NOMO-1 (cell line): ENCODE measurements around the gene LPAR2.
"Not testable (repeated sequence)": the region's sequence is repeated elsewhere in the genome, so short reads cannot be mapped to it uniquely, and the experiment has no call there.

Source experiments
- DNase-seq, 2 experiments: peaks; one replicate each; lab custom pipeline; 2025; ENCODE audit not compliant: unreplicated experiment in 2 of 2; lab: John Stamatoyannopoulos, UW

LPAR2 gene

DNA sequence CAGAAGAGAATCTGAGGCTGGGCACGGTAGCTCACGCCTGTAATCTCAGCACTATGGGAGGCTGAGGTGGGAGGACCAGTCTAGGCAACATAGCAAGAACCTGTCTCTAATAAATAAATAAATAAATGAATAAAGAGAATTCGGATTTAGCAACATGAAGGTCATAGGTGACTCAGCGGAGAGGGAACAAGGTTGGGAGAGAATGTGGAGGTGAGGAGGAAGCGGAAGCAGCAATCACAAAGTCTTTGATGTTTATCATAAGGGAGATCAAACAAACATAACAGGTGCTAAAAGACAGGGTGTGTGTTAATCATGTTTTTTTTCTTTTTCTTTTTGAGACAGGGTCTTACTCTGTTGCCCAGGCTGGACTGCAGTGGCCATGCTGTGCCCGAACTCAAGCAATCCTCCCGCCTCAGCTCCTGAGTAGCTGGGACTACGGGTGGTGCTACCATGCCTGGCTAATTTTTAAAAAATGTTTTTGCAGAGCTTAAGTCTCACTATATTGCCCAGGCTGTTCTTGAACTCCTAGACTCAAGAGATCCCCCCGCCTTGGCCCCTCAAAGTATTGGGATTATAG is 25.8 kb downstream of the LPAR2 start:
- DNase-seq = no peak

DNA sequence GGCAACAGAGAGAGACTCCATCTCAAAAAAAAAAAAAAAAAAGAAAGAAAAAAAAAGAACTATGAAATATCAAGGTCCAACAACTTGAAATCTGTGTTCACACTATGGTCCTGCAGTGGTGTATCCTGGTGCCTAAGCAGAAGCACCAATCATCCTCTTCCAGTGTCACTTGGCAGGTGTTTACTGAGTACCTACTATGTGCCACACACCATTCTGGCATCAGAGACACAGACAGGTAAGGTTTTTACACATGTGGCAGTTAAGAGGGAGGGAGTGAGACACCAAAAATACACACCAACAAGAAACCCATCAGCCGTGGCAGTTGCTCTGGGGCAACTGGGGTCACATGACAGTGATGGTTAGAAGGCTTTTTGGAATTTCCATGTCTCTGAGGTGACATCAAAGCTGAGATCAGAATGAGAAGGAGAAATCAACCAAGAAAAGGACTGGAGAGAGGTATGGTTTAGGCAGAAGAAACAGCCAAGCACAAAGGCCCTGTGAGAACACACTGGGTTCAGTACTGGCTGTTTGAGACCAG is 27.2 kb downstream of the LPAR2 start:
- DNase-seq = no peak

DNA sequence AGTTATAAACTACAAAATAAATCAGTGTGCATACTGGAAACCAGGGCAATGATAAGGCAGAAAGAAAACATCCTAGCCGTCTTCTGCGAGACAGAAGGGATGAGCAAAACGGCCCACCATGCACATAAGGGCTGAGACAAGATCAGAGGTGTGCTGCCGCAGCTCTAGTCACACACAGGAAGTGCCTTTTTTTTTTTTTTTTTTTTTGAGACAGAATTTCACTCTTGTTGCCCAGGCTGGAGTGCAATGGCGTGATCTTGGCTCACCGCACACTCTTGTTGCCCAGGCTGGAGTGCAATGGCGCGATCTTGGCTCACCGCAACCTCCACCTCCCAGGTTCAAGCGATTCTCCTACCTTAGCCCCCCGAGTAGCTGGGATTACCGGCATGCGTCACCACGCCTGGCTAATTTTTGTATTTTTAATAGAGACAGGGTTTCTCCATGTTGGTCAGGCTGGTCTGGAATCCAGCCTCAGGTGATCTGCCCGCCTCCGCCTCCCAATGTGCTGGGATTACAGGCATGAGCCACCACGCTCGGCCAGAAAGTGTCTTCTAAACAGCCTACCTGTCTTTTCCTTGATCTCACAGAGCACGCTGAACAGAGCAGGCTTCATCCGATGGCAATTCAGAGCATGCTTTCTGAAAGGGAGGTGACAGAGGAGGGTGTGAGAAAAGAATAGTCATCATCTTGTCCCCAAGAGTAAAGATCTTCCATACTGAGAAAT is 29.1 kb downstream of the LPAR2 start:
- not testable (repeated sequence) for DNase-seq

DNA sequence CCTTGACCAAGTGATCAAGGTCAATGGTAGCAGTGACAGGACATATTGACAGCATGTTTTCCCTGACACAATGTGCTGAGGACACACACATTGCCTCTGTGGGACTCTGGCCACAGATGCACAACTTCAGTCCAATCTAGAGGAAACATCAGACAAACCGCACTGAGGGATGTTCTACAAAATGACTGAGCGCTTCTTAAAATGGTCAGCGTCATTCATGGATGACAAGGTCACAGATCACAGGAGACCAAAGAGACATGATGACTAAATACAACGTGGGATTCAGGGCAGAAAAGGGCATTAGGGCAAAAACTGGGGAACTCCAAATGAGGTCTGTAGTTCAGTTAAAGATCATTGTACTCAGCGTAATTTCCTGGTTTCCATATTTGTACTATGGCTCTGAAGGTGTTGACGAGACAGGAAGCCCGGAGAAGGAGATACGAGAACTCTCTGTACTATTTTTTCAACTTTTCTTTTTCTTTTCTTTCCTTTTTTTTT is 30.2 kb downstream of the LPAR2 start:
- no peak for DNase-seq

DNA sequence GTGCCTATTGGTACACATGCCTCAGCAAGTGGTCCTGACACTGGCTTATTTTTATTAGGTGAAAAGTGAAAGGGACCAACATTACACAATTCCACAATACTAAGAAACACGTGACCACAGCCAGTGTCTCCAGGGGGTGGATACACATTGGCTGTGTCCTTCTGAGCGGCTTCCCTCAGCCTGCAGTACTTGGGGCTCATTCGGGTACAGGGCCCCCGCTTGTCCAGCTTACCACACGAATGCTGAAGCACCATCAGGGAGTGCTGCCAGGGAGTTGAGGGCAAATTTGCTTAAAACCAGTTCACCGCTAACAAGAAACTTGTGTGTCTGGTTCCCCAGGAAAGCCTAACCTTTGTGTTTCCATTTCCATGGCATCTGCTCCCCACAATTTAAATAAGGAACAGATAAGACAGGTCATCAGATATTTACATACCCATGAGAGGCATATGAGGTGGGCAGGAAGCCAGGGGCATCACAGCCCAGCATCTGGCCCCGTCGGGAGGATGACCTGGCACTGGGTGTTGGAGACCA is 32.8 kb downstream of the LPAR2 start:
- DNase-seq = no peak

DNA sequence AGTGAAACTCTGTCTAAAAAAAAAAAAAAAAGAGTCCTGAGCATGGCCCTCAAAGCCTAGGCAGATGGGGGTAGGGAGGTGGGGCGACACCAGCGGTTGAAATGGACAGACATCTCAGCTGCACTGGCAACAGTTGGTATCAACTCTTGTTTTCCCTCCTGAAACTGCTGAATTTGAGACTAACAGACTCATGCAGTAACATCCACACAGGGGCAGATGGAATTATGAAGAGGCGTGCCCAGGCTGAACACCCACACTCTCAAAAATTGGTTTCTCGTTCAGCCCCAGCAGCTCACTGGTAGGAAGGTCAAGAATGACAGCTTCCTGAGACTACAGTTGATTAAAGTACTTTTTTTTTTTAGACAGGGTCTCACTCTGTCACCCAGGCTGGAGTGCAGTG is 33.6 kb downstream of the LPAR2 start:
- DNase-seq = no peak

DNA sequence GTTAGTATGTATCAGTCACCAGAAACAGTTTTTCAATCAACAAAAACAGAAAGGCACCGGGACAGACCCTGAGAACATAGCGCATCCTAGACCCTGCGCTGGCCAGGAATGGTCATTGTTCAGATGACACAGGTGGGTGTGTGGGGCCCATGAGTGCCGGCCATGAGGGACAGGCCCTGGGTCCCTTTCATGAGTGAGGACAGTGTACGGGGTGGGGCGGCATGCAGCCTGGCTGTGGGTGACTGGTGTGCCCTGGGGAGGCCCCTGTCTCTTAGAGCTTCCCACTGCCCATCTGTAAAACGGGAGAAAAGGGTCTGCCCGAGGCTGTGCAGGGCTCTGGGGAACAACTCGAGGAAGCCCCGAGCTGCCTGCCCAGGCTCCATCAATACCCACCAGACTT is 35.3 kb downstream of the LPAR2 start:
- DNase-seq = no peak

DNA sequence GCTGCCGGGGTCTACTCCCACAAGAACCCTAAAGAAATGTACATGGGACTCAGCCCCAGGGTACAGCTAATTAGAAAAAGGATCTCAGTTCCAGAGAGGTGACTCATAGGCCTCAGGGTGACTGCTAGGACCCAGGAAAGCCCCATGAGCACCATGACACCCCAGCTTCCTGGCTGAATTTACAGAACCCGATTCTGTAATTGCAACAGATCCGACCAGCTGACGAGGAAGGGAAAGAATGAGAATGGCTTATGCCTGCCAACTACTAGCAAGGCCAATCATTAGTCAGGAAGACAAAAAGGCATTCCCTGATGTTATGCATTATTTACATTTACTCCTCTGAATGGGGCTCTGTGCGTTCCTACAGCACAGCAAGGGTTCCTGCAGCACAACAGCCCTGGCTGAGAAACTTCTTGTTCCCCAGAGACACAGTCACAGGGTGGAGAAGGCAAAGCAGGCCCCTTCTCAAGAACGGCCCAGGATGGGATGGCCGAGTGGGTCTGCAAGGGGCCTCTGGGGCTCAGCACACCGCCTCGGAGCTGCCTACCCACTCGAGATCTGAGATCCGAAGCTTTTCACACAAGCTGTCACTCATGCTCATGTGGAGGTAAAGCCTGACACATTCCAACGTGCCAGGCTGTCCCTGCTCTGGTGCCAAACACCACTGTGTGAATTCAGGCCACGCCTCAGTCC is 36.7 kb downstream of the LPAR2 start:
- no peak for DNase-seq

DNA sequence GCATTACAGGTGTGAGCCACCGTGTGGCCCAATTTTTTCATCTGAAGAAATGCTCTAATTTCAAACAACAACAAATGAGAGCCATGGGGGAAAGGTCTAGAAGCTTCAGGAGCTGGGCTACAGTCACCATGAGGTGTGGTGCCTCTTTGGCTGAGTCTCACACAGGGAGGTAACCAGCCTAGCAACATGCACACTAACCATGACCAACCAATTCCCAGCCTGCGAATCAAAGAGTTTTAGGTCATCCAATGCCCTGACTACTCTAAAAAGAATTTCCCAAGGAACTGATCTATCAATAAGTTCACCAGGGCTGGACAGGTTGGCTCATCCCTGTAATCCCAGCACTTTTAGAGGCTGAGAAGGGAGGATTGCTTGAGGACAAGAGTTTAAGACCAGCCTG is 39.5 kb downstream of the LPAR2 start:
- DNase-seq = no peak

DNA sequence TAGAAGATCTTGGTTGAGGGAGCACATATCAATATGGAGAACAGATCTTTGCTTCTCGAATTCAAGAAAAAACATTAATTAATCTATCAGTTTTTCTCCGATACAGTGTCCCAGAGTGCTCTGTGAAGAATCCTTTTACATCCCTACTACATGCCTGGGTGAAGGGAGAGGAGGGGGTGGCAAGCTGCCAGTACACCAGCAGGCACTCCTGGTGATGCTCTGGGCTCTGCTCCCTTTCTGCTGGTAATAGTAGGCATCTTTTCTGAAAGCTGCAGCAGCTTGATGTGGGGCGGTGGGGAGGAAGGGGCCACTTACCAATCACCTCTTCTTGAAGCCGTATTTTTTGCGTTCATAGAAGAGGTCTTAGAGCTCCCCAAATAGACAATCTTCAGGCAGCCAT is 40.2 kb downstream of the LPAR2 start:
- DNase-seq = no peak

DNA sequence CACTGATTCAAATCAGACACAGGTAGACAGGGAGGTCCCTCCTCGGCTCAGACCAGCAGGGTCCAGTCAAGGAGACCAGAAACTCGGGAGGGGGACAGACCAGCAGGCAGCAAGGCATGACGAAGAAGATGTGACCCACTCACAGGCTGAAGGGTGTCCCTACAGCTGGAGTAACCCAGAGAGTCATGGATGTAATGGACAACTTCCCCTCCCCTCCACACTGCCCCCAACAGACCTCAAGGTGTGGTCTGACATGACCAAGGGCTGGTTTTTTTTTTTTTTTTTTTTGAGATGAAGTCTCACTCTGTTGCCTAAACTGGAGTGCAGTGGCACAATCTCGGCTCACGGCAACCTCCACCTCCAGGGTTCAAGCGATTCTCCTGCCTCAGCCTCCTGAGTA is 43.7 kb downstream of the LPAR2 start:
- DNase-seq = no peak

DNA sequence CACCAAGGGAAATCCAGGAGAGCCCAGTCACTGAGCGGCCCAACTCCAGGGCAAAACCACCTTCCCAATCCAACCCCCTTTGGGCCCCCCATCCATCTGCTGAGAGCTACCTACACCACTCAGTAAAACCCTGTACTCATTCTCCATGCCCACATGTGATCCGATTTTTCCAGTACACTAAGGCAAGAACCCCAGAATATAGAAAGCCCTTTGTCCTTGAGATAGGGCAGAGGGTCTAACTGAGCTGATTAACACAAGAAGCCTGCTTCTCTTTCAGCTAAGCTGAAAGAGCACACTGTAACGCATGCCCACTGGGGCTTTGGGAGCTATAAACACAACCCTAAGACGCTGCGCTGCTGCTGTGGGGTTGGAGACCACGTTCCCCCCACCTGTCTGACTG is 45.5 kb downstream of the LPAR2 start:
- no peak for DNase-seq

DNA sequence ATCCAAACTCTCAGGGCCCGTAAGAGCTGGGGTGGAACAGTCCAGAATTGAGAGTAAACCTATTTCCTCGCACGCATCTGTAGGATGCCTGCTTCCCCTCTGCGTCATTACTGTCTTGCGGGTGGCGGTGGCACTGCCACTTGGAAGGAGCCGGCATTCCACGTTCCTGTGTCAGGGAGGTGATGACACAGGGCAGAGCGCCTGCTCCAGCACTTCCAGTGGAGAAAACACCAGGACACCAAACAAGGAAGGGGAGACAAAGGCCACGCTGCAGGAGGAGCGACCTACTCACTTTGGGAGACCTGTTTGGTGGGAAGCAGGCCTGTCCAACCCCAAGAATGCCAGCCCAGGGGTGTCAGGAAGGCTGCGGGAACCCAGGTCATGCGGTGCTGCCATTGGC is 46.6 kb downstream of the LPAR2 start:
- no peak for DNase-seq

DNA sequence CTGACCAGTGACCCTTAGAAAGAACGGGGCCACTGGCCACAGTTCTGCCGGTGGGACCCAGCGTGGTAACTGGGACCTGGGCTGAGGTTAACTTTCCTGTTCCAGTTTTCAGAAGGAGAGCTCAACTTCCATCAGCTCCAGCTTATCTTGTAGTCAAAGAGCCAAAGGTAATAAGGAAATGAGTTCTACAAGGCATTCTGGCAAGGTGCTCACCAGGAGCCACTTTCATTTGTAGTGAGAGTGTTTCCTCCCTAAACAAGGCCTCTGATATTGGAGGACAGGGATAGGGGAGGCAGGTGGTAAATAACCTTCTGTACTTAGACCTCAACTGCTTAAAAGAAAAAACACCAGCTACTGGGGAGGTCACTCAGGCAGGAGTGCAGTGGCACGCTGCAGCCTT is 47.6 kb downstream of the LPAR2 start:
- DNase-seq = no peak

DNA sequence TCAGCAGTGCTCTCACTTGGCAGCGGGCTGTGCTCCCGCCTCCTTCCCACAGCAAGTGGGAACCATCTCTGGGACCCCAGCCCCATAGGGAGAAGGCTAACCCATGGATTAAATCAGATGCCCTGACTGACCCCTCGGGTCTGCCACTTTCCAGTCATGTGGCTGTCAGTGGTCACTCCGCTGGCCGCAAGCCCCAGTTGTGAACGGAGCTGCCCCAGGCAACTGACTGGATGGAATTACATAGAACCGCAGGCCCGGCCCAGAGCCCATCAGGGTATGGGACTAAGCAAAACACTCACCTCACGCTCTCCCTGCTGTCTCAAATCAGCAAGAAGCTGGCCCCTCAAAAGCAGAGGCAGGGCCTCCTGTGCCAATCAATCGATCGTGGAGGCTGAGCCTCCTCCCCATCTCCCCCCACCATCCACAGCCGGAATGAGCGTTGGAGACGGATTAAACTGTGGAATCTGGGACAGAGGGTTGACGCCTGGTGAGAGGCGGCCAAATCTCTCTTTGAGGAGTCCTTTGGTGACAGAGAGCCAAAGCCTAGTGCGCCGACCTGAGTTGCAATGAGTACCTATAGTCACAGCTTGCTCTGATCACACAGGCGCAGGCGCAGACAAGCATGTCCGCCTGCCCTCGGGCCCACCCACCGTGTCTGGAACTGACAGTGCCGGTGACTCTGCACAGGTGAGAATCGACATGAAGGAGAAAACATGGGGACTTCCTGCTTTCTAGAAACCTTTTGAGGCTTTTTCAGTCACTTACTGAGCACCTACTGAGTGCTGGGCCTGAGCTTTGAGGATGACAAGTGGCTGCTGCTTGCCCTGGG is 48.3 kb downstream of the LPAR2 start:
- DNase-seq = no peak

DNA sequence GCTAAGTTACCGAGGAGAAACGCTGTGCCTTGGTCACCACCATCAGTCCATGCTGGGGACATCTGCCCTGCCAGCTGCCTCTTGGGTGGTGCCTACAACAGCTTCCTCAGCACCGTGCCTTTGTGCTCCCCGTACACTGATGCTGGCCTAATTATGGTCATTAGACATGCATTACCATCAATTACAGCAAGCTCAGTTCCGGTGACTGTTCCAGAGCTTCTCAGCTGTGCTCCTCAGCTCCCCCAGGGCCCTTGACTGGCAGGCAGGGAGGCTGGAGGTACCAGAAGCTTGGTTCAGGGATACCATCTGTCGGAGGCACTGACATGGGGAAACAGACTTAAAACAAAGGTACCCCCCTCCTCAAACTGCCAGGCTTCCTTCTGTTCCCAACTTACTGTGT is 49.8 kb downstream of the LPAR2 start:
- DNase-seq = no peak

DNA sequence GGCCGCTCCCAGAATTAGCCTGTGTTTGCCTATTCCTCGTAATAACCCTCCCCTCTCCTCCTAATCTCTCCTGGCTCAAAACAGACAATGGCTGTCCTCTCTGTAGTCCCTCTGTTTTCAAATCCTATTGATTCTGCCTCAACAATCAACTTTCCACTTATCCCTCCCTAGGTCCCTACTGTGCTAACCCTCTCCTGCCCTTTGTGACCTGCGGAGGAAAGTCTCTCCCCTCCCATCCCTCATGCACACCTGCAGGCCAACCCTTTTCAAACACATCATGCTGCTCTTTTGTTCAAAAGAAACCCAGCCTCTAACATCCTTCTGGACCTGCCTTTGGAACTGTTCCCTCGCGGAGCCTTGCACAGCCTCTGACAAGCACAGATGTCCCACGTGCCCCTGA is 52.6 kb downstream of the LPAR2 start:
- DNase-seq = no peak
